ENCODE measurements around the gene TCERG1. TPM values are rescaled to one million over a fixed set of nuclear protein-coding genes. Genes with fewer than 3 reads are reported as not detected.

Gene TCERG1
- total RNA-seq, 1 experiment from 2014 or later = 83.5 TPM

GRCh38 chr5:146446861-146447733 is at the start of gene TCERG1 (continued):
- TF ChIP-seq REST (IDR thresholded peaks at IDR 0.05; ENCODE audit: low read depth) = no peak

- Histone ChIP-seq H3K4me3 (replicated peaks in 1 of 2; ENCODE audit: low read depth in 1 of 2, low read length in 2 of 2) (no peak overlapping the region), H3K36me3 (ENCODE audit: control insufficient read depth in 1 of 2, insufficient read depth in 2 of 2, low read length in 2 of 2) (no peaks in the 10 kb centered on the region), H3K9ac (ENCODE audit: low read length) (no peak overlapping the region), H2AFZ (ENCODE audit: low read depth, low read length, poor library complexity, severe bottlenecking) (no peak overlapping the region), H3K27me3 (ENCODE audit: insufficient read depth, low read length) (peaks cover 10% of the 10 kb centered on the region; the same call in 1 of the 2 replicates), H3K27ac (ENCODE audit: low read depth, low read length) (no peak overlapping the region), H3K4me1 (ENCODE audit: control insufficient read depth in 1 of 2, insufficient read depth in 2 of 2, low read length in 2 of 2) (no peaks in the 10 kb centered on the region), H3K9me3 (ENCODE audit: control insufficient read depth in 1 of 2, insufficient read depth in 1 of 2, low read depth in 1 of 2, low read length in 2 of 2) (no peaks in the 10 kb centered on the region), H3K4me2 (ENCODE audit: low read length) (no peak overlapping the region), H3K9me2 (ENCODE audit: insufficient read depth) (no peaks in the 10 kb centered on the region), H3K79me2 (ENCODE audit: insufficient read depth, low read length) (no peaks in the 10 kb centered on the region), H4K20me1 (ENCODE audit: insufficient read depth) (no peaks in the 10 kb centered on the region)
- intact Hi-C loops (cut with micrococcal nuclease) = no loop called here
- POLR2A ChIA-PET = no interaction called here
- BruUV-seq (replicated peaks) = no TSS peak
- RAD21 ChIA-PET (ENCODE audit: low non-redundant PET in 1 of 2, low total read pairs in 2 of 2, uncharacterized antibody in 2 of 2, unreplicated experiment in 2 of 2) = no interaction called here
- TF ChIP-seq POLR2A (IDR thresholded peaks at IDR 0.05; ENCODE audit: borderline replicate concordance, extremely low read depth, insufficient read depth, insufficient read length) (no peak), EGR1 (IDR thresholded peaks at IDR 0.05; ENCODE audit: low read depth) (no peak), ATF3 (IDR thresholded peaks at IDR 0.05) (no peak), SP1 (IDR thresholded peaks at IDR 0.05; ENCODE audit: low read depth) (no peak), SIN3A (IDR thresholded peaks at IDR 0.05; ENCODE audit: low read depth) (no peak), ZFX (IDR thresholded peaks at IDR 0.05) (no peak), POLR2AphosphoS5 (IDR thresholded peaks at IDR 0.05; ENCODE audit: low read depth, low read length) (no peak), TCF7L2 (IDR thresholded peaks at IDR 0.05; ENCODE audit: borderline replicate concordance, extremely low read depth, insufficient read depth, insufficient read length) (no peak), MAX (IDR thresholded peaks at IDR 0.05) (no peak), ELF1 (IDR thresholded peaks at IDR 0.05; ENCODE audit: borderline replicate concordance, low read depth) (no peak), YY1 (IDR thresholded peaks at IDR 0.05; ENCODE audit: extremely low read depth, insufficient replicate concordance, low read depth, low read length) (no peak), FOSL1 (IDR thresholded peaks at IDR 0.05; ENCODE audit: low read depth) (no peak)
- ATAC-seq (no peak), DNase-seq (ENCODE audit: low read depth, low spot score) (no peak)
- CTCF ChIA-PET = no interaction called here
These were observed 48.3 kb upstream of the TCERG1 start for GRCh38 chr5:146398826-146399225.

Data from HCT116 (cell line).